HepG2 (cell line): Measurements from ENCODE around the gene MSANTD2. TPM values are rescaled to one million over a fixed set of nuclear protein-coding genes. Genes with fewer than 3 reads are reported as not detected.

ENCODE experiments used
- ATAC-seq: fragments of 200-7000 bp; cut with Tn5 transposase; 3 replicates; pipeline ENCODE4 v1.9.1; 2020; ENCODE audit warnings: mild to moderate bottlenecking, moderate library complexity
- BruUV-seq: library from RNA; stranded (reverse); fragments of 400-500 nt; replicated peaks from 2 replicates; lab custom pipeline; 2021; lab: Mats Ljungman, UMichigan
- CTCF ChIA-PET: fragments of 300-600 bp; formaldehyde crosslinking; extraction: SDS; loops from one replicate; lab custom pipeline; 2021; ENCODE audit warnings: low total read pairs, inconsistent platforms, low intra/inter-chr PET ratio; lab: Yijun Ruan, JAX
- POLR2A ChIA-PET: fragments of 350-600 bp; sonication (Branson Sonifier 250); formaldehyde crosslinking; loops from one replicate; lab custom pipeline; 2020; ENCODE audit warnings: antibody characterized with exemption, inconsistent platforms; lab: Yijun Ruan, JAX
- DNase-seq: peaks from one replicate; pipeline ENCODE4 v3.0.0-alpha.2; 2015; ENCODE audit warnings: low spot score
- FAIRE-seq: peaks from 3 replicates; lab custom pipeline; 2011; peaks lifted over from hg19 to GRCh38; lab: Jason Lieb, UNC
- H2AFZ ChIP-seq: one replicate; pipeline ENCODE4 v1.6.1; 2011; ENCODE audit warnings: low read length, inconsistent platforms
- H3K27ac ChIP-seq: fragments of 300-600 bp; 3 replicates; pipeline ENCODE4 v1.8.0; 2011; ENCODE audit warnings: mixed run types, mild to moderate bottlenecking, mixed read lengths, low read length, inconsistent platforms; ENCODE audit not compliant: insufficient read depth; ENCODE audit errors: extremely low read length
- H3K27me3 ChIP-seq, 2 experiments: fragments of 200-600 bp in 1 of 2; 2 replicates in 1 of 2; 3 replicates in 1 of 2; pipeline versions ENCODE4 v1.6.0 to v1.8.0; 2011; ENCODE audit warnings: low read length in 2 of 2, mild to moderate bottlenecking in 2 of 2, moderate library complexity in 2 of 2, inconsistent platforms in 1 of 2; ENCODE audit not compliant: insufficient read depth in 2 of 2, control insufficient read depth in 1 of 2
- H3K36me3 ChIP-seq, 2 experiments: fragments of 200-600 bp in 1 of 2; replicated peaks in 1 of 2; 2 replicates in 1 of 2; 3 replicates in 1 of 2; pipeline versions ENCODE4 v1.5.1 to v1.8.0; 2011; ENCODE audit warnings: low read length in 2 of 2, inconsistent platforms in 1 of 2; ENCODE audit not compliant: insufficient read depth in 2 of 2, control insufficient read depth in 1 of 2
- H3K4me1 ChIP-seq: 2 replicates; pipeline ENCODE4 v1.5.1; 2012; ENCODE audit warnings: low read length, inconsistent platforms; ENCODE audit not compliant: insufficient read depth
- H3K4me2 ChIP-seq: 2 replicates; pipeline ENCODE4 v1.6.0; 2011; ENCODE audit warnings: low read depth, low read length, inconsistent platforms
- H3K4me3 ChIP-seq, 3 experiments: fragments of 200-600 bp in 1 of 3; sonication (generic), shearing (Covaris generic) in 1 of 3; replicated peaks in 1 of 3; 2 replicates each; pipeline ENCODE4 v1.5.1; 2011 to 2016; ENCODE audit warnings: low read length in 3 of 3, inconsistent platforms in 2 of 3, low read depth in 2 of 3, mild to moderate bottlenecking in 2 of 3, control low read depth in 1 of 3, mixed read lengths in 1 of 3; ENCODE audit not compliant: insufficient read depth in 1 of 3
- H3K79me2 ChIP-seq: one replicate; pipeline ENCODE4 v1.6.1; 2011; ENCODE audit warnings: low read length, inconsistent platforms; ENCODE audit not compliant: insufficient read depth
- H3K9ac ChIP-seq: 2 replicates; pipeline ENCODE4 v1.6.0; 2011; ENCODE audit warnings: mild to moderate bottlenecking, low read depth, low read length, inconsistent platforms; ENCODE audit not compliant: insufficient read depth
- H3K9me3 ChIP-seq: 2 replicates; pipeline ENCODE4 v1.5.1; 2012; ENCODE audit warnings: mild to moderate bottlenecking, low read length
- H4K20me1 ChIP-seq: 2 replicates; pipeline ENCODE4 v1.6.0; 2011; ENCODE audit warnings: inconsistent platforms, mild to moderate bottlenecking, low read length, moderate library complexity; ENCODE audit not compliant: insufficient read depth
- ERF ChIP-seq: IDR thresholded peaks from 2 replicates; pipeline ENCODE4 v1.6.1; 2018; ENCODE audit warnings: missing biosample characterization, missing genetic modification reagents
- ISL2 ChIP-seq: sonication (generic); formaldehyde crosslinking; IDR thresholded peaks from 2 replicates; pipeline ENCODE4 v1.5.0; 2020; ENCODE audit warnings: missing genetic modification reagents
- MIER2 ChIP-seq: IDR thresholded peaks from 2 replicates; pipeline ENCODE4 v1.6.1; 2016; ENCODE audit warnings: missing biosample characterization, missing genetic modification reagents
- PCBP1 ChIP-seq: fragments of 200-400 bp; formaldehyde crosslinking; IDR thresholded peaks from 2 replicates; pipeline ENCODE4 v1.6.1; 2017; ENCODE audit warnings: mild to moderate bottlenecking, low read depth, low read length, borderline replicate concordance
- PHF8 ChIP-seq: sonication (generic); formaldehyde crosslinking; IDR thresholded peaks from 2 replicates; pipeline ENCODE4 v1.5.0; 2020; ENCODE audit warnings: missing genetic modification reagents
- PRMT3 ChIP-seq: sonication (generic); formaldehyde crosslinking; IDR thresholded peaks from 2 replicates; pipeline ENCODE4 v1.8.1; 2022; ENCODE audit warnings: low read depth, mild to moderate bottlenecking, moderate library complexity, missing genetic modification reagents, borderline replicate concordance
- SATB2 ChIP-seq: sonication (generic); formaldehyde crosslinking; IDR thresholded peaks from 2 replicates; pipeline ENCODE4 v1.5.0; 2020; ENCODE audit warnings: missing genetic modification reagents
- SP4 ChIP-seq: sonication (generic); formaldehyde crosslinking; IDR thresholded peaks from 2 replicates; pipeline ENCODE4 v1.8.1; 2023; ENCODE audit warnings: mild to moderate bottlenecking, missing genetic modification reagents
- SRY ChIP-seq: sonication (generic); formaldehyde crosslinking; IDR thresholded peaks from 2 replicates; pipeline ENCODE4 v1.8.0; 2022; ENCODE audit warnings: mild to moderate bottlenecking, missing genetic modification reagents
- TBX2 ChIP-seq: sonication (generic); formaldehyde crosslinking; IDR thresholded peaks from 2 replicates; pipeline ENCODE4 v1.5.0; 2020; ENCODE audit warnings: missing genetic modification reagents, mild to moderate bottlenecking, borderline replicate concordance
- TERF1 ChIP-seq: sonication (generic); formaldehyde crosslinking; IDR thresholded peaks from 2 replicates; pipeline ENCODE4 v1.8.0; 2022; ENCODE audit warnings: mild to moderate bottlenecking, missing genetic modification reagents, moderate library complexity
- ZNF564 ChIP-seq: sonication (generic); formaldehyde crosslinking; IDR thresholded peaks from 2 replicates; pipeline ENCODE4 v1.8.1; 2023; ENCODE audit warnings: mild to moderate bottlenecking, missing genetic modification reagents
- ZNF674 ChIP-seq: sonication (generic); formaldehyde crosslinking; IDR thresholded peaks from 2 replicates; pipeline ENCODE4 v1.5.0; 2020; ENCODE audit warnings: low read depth, mild to moderate bottlenecking, missing genetic modification reagents
- ZNF709 ChIP-seq: sonication (generic); formaldehyde crosslinking; IDR thresholded peaks from 2 replicates; pipeline ENCODE4 v1.5.0; 2020; ENCODE audit warnings: mild to moderate bottlenecking, missing genetic modification reagents
- WGBS: methylation state at CpG from one replicate; pipeline ENCODE4 v1.1.6; 2017; ENCODE audit warnings: low lambda C conversion rate; 5-methylcytosine and 5-hydroxymethylcytosine counted together
- in situ Hi-C: cut with HindIII; loops from 2 replicates; pipeline ENCODE4 v1.10.0; 2017; ENCODE audit warnings: low pct_unique_long_range_greater_than_20kb; ENCODE audit not compliant: extremely low pct_ligation_motif_present
- intact Hi-C: fragments of 100-400 bp; cut with micrococcal nuclease; formaldehyde crosslinking; loops from one replicate; pipeline ENCODE4 v1.10.0; 2022; ENCODE audit not compliant: unreplicated experiment
- polyA plus RNA-seq, 8 experiments: library from polyadenylated mRNA; depleted of rRNA in 3 of 8; stranded (reverse) in 7 of 8; unstranded in 1 of 8; fragments of >200 nt; fragmentation: Illumina TruSeq in 4 of 8; extraction: Trizol in 4 of 8; gene quantifications; 2 replicates each; pipeline versions ENCODE4 v1.2.1 to v1.2.3, GENCODE V29; 2011 to 2016; ENCODE audit warnings: low read depth in 4 of 8, missing spikeins in 1 of 8, mixed read lengths in 1 of 8; ENCODE audit not compliant: insufficient read depth in 1 of 8
- total RNA-seq, 5 experiments: library from RNA; depleted of rRNA; stranded (reverse); fragments of >200 nt; fragmentation: Illumina TruSeq; extraction: Trizol; gene quantifications; 2 replicates each; pipeline ENCODE4 v1.2.3, GENCODE V29; 2016; ENCODE audit warnings: low read depth in 1 of 5
- TF ChIP-seq, protein P1 (sequence below): sonication (generic); formaldehyde crosslinking; IDR thresholded peaks from 2 replicates; pipeline ENCODE4 v1.8.1; 2023; ENCODE audit warnings: mild to moderate bottlenecking, missing genetic modification reagents
- TF ChIP-seq, protein P2 (sequence below): sonication (generic); formaldehyde crosslinking; IDR thresholded peaks from 2 replicates; pipeline ENCODE4 v1.5.1; 2020; ENCODE audit warnings: missing genetic modification reagents, mild to moderate bottlenecking, borderline replicate concordance

MSANTD2 gene
- total and polyA plus RNA-seq, 2 of the 13 experiments (the other 11 are each of a cell fraction or from before 2014, with no cell fraction given): 8.7 to 10.1 TPM

DNA sequence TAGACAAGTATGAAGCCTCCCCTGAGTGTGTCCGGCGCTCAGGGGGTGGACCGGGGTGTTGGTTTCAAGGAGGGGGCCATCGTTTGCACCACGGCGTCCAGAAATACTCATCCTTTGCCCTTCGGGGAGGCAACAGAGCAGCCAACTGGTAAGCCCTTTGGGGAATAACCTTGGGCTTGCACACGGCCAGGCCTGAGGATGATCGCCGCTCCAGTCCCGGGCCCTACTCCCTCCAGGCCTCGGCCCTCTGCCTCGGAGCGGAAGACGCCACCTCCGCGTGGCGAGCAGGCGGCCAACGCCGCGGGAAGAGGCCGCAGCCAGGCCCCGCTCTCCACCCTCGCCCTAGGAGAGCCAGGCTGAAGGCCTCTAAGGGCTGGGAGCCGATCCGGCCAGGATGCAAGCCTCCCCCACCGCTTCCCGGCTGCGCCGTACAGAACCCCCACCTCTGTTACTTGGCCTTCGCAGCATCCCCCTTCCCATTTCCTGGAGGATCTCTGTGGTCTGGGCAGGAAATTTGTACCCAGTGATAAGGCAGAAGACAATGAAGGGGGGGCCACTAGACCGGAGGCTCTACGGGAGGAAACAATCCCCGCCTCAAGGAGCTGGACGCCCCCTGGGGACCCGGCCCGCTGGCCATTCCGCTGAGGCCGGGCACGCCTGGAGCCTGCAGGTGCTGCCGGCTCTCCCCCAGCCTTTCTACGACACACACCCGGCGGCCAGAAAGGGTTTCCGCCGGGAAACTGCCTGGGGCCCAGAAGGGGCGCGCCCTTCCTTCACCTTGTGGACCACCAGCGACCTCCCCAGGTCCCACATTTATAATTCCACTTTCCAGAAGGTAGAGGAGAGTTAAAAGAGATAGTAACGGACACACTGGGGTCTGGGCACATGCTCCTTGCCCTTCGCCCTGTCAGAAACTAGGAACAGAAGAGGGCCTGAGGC lies 40.7 kb downstream of the MSANTD2 start:
- peak overlapping the region; percentile 100 for H3K4me2 ChIP-seq
- 46% methylated on average over 12 of the region's 52 CpGs for WGBS
- no peak for DNase-seq
- CTCF ChIA-PET: interaction anchor here (1.2 kb wide), 1 partner anchor 19 kb away, joined by 3 read pairs; the partner anchor contains the start of gene NRGN
- peak overlapping the region; percentile 49 to 69 (median 58) for H3K4me3 ChIP-seq
- no peaks in the 10 kb centered on the region for H3K36me3 ChIP-seq
- peak; percentile 6 for ATAC-seq
- POLR2A ChIA-PET: interaction anchor here (0.9 to 2.5 kb wide), 8 partner anchors 9 to 176 kb away, joined by 3 to 48 read pairs (median 4); partner anchors contain the start of genes HEPACAM, MSANTD2, SIAE and SPA17
- TSS peak; percentile 73 for BruUV-seq
- H3K4me1 ChIP-seq: peaks cover 55% of the 10 kb centered on the region
- no peaks in the 10 kb centered on the region for H3K9me3 ChIP-seq
- intact Hi-C loops (loop anchor here (1.0 kb wide), 1 partner anchor 90 kb away; no protein-coding TSS in a partner anchor), in situ Hi-C loops (loop anchor here (5.0 kb wide), 1 partner anchor 87 kb away; the partner anchor contains the start of genes SIAE and SPA17)
- FAIRE-seq: no peak
- peaks cover 0 to 24% of the 10 kb centered on the region in 2 experiments; a peak in 4 of 5 replicates for H3K27me3 ChIP-seq
- H4K20me1 ChIP-seq: no peaks in the 10 kb centered on the region
- H3K9ac ChIP-seq: 0 out of 2 replicates have a peak overlapping the region, but pooled peaks have one; percentile 32
- H3K27ac ChIP-seq: no peak overlapping the region
- H3K79me2 ChIP-seq: no peaks in the 10 kb centered on the region
- no peak overlapping the region for H2AFZ ChIP-seq
- no peak for TF ChIP-seq TBX2
- TF ChIP-seq SP4 (CRISPR knock-in tag): no peak
- TF ChIP-seq, protein P1, sequence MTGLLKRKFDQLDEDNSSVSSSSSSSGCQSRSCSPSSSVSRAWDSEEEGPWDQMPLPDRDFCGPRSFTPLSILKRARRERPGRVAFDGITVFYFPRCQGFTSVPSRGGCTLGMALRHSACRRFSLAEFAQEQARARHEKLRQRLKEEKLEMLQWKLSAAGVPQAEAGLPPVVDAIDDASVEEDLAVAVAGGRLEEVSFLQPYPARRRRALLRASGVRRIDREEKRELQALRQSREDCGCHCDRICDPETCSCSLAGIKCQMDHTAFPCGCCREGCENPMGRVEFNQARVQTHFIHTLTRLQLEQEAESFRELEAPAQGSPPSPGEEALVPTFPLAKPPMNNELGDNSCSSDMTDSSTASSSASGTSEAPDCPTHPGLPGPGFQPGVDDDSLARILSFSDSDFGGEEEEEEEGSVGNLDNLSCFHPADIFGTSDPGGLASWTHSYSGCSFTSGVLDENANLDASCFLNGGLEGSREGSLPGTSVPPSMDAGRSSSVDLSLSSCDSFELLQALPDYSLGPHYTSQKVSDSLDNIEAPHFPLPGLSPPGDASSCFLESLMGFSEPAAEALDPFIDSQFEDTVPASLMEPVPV (CRISPR knock-in tag): peak; percentile 81
- TF ChIP-seq ISL2 (CRISPR knock-in tag): no peak
- TF ChIP-seq, protein P2, sequence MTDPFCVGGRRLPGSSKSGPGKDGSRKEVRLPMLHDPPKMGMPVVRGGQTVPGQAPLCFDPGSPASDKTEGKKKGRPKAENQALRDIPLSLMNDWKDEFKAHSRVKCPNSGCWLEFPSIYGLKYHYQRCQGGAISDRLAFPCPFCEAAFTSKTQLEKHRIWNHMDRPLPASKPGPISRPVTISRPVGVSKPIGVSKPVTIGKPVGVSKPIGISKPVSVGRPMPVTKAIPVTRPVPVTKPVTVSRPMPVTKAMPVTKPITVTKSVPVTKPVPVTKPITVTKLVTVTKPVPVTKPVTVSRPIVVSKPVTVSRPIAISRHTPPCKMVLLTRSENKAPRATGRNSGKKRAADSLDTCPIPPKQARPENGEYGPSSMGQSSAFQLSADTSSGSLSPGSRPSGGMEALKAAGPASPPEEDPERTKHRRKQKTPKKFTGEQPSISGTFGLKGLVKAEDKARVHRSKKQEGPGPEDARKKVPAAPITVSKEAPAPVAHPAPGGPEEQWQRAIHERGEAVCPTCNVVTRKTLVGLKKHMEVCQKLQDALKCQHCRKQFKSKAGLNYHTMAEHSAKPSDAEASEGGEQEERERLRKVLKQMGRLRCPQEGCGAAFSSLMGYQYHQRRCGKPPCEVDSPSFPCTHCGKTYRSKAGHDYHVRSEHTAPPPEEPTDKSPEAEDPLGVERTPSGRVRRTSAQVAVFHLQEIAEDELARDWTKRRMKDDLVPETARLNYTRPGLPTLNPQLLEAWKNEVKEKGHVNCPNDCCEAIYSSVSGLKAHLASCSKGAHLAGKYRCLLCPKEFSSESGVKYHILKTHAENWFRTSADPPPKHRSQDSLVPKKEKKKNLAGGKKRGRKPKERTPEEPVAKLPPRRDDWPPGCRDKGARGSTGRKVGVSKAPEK (CRISPR knock-in tag): 0 out of 2 replicates have a peak, but pooled peaks have one; percentile 50
- TF ChIP-seq PRMT3 (CRISPR knock-in tag): no peak
- peak; percentile 40 for TF ChIP-seq PHF8 (CRISPR knock-in tag)
- TF ChIP-seq ZNF564 (CRISPR knock-in tag): no peak
- TF ChIP-seq SRY (CRISPR knock-in tag): peak; percentile 77; the same call in 1 of the 2 replicates
- peak; percentile 62; the same call in 1 of the 2 replicates for TF ChIP-seq ZNF709 (CRISPR knock-in tag)
- TF ChIP-seq MIER2 (CRISPR knock-in tag): no peak
- 0 out of 2 replicates have a peak, but pooled peaks have one; percentile 28 for TF ChIP-seq TERF1 (CRISPR knock-in tag)
- no peak for TF ChIP-seq ZNF674 (CRISPR knock-in tag)
- TF ChIP-seq SATB2: peak; percentile 89; the same call in 1 of the 2 replicates
- TF ChIP-seq PCBP1: 0 out of 2 replicates have a peak, but pooled peaks have one; percentile 46
- peak; percentile 56; the same call in 1 of the 2 replicates for TF ChIP-seq ERF (CRISPR knock-in tag)
